Stimulated activated CD8-positive, alpha-beta memory T cell treated with anti-CD3 and anti-CD28 coated beads, Interleukin-4, amount 100 ng/mL, for 48 hours (primary cell): ENCODE measurements around the gene UBE2A.

Experiments used
- DNase-seq: peaks from one replicate; pipeline ENCODE4 v3.0.0-alpha.2; 2020

Gene UBE2A

DNA sequence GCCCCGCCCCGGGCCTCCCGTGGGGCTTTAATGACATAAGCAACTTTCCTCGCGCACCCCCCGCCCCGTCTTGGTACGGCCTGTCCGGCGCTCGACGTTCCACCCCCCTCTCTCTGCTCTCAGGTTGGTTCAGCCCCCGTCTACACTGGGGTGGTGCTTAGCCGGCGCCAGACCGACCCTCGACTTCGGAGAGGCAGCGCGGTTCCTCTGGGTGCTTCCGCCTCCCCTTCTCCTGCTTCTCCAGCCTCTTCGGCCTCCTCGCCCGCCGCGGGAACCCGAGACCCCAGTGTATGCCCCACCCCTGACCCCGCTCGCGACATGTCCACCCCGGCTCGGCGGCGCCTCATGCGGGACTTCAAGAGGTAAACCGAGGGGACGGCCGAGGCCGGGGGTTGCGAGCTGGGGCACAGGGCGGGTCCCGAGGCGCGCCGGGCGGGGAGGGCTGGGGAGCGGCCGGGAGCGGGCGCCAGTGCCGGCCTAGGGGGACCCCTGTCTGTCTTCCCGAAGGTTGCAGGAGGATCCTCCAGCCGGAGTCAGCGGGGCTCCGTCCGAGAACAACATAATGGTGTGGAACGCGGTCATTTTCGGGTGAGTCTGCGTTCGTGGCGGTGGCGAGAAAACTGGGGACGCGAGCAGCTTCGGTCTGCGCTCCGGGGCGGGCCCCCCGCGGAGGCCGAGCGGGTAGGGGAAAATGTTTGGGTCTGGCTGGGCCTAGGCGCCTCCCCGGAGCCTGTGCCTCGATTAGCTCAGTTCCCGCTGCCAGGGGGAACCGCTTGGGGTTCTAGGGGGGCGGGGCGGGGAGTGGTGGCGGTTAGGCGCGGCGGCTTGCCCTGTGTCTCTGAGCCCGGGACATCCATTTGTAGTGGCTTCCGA is at the start of gene UBE2A:
TSS of gene UBE2A (plus strand) at position 170 of the 873 bp plus-strand sequence. CDS start at position 319, 149 bp downstream.
- DNase-seq, result peak; percentile 91

- DNase-seq, result no peak
Measured at GRCh38 chrX:119529345-119530276, 44.8 kb upstream of the UBE2A start.

GRCh38 chrX:119537487-119537886 is 36.9 kb upstream of the UBE2A start:
- DNase-seq, result no peak

GRCh38 chrX:119539872-119540271 is 34.5 kb upstream of the UBE2A start:
- DNase-seq, result no peak

DNA sequence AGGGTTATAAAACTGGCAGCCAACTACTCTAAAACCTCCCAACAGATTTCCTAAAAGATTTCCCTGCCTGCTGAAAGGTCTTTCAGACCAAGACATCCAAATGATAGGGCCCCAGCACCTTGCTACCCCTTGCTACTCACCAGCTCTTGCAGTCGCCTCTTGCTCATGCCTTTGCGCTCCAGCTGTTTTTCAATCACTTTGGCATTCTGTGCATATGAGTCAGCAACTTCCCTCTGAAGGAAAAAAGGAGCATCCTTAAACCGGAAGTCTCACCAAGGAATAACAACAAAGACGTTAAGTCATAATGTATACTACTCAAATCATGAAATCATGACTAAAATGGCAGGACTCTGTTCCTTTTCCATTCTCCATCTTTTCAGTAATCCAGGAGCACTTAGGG is 33.2 kb upstream of the UBE2A start:
- DNase-seq, result no peak

DNA sequence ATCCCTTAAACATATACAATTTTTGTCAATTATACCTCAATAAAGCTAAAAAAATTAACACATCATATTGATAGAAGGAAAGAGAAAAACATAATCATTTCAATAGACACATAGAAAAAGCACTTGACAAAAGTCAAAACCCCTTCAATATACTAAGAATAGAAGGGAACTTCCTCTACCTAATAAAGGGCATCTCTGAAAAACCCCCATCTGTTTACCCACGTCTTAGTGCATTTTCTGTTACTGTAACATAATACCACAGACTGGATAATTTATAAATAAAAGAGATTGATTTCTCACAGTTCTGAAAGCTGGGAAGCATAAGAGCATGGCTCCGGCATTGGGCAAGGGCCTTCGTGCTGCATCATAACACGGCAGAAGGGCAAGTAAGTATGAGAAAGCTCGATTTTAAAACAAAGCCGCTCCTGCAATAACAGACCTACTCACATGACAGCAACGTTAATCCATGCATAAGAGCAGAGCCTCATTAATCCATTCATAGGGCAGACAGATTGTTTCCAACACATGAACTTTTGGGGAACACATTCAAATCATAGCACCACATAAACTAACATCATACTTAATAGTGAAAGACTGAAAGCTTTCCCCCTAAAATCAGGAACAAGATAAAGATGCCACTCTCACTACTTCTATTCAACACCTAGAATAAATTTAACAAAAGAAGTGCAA is 24.9 kb upstream of the UBE2A start:
- DNase-seq, result no peak

- no peak for DNase-seq
Measured at GRCh38 chrX:119552508-119552907, 21.9 kb upstream of the UBE2A start.

DNA sequence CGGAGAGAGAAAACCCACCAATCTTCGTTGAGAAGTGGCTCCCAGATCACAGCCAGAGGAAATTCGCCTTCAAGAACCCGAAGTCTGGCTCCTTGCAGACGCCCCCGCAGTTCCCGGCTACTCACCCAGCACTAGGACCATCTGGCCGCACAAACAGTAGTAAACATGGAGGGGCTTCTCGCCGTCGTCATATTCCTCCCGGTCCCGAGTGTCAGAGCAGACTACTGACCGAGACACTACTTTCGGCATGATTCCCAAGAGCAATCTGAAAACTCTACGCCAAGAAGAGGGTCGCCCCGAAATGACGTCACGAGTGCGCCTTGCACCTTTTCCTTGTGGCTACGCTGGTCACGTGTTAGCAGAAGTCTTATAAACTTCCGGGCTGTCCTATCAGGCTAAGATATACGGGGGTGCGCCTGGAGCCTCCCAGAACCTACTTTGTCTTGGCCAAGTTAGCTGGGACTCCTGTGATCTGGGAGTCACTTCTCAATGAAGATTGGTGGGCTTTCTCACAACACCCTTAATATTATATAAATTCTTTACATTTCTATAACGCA is 9.2 kb upstream of the UBE2A start, which contains the start of gene STEEP1:
TSS of gene STEEP1 (minus strand) at position 303 of the 557 bp plus-strand sequence. CDS start at position 249, 54 bp downstream.
- peak; percentile 91 for DNase-seq

DNA sequence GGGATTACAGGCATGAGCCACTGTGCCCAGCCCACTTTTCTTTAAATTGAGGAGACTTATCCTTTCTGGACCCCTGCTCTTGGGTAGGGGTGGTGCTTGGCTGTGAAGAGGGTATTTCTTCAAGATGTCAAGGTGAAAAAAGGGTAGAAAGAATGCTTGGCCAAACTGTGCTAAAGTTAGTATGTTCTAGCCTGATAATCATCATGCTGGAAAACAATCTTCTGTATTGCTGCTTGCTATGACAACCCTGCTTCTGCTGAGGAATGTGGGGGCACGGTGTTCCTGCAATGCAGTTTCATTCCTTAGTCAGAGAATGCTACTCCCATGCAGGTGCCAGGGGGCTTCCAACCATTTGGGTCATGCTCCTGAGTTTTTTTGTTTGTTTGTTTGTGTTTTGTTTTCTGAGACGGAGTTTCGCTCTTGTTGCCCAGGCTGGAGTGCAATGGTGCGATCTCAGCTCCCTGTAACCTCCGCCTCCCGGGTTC is 4.0 kb upstream of the UBE2A start:
- DNase-seq, result no peak

- DNase-seq, result no peak
Measured at GRCh38 chrX:119573222-119573621, 1.1 kb upstream of the UBE2A start.

GRCh38 chrX:119573840-119574393 is 446 bp upstream of the UBE2A start:
- DNase-seq, result no peak

GRCh38 chrX:119579414-119579813 is 5.1 kb downstream of the UBE2A start:
- no peak for DNase-seq

DNA sequence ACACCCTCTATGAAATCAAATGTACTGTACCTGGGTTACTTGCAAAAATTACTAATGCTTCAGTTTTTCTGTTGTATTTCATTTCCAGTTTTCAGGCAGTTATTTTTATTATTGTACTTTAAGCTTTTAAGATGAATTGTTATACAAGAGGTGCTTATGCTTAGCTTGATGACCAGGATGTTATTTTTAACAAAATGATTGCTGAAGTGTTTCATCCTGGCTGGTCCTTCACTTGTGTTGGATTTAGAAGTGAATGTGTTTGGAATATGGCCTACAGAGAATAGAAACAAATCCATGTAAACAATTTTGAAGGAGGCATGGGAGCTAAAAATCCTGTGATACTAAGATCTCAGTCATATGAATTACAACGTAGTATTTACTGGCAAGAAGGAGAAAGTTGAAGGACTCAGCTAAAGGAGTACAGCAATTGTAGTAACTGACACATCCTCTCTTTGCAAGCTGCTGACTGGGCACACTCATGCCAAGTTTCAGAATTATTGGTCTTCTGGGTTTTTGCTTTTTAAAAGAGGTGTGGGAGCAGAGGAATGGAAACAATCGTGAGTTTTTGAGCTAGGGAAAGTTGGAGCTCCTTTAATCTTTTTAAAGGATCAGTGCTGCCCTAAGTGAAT is 9.2 kb downstream of the UBE2A start:
- no peak for DNase-seq

DNA sequence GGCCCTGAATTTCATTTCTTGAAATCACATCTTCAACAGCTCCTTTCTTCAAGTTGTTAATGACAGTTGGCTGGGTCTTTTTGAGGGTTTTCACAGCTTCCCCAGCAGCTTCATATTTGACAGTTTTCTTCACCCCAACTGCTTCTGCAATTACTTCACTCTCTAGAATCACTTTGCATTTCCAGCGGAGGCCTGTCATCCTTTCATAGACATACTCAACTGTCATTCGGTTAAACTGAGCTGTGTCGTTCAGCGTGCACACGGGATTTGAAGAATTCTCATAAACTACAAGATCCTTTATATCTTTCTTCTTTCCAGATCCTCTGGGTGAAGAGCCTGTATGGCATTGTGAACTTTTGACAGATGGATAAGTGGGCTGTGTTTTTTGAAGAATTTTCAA is 15.4 kb downstream of the UBE2A start:
- DNase-seq, result no peak

DNA sequence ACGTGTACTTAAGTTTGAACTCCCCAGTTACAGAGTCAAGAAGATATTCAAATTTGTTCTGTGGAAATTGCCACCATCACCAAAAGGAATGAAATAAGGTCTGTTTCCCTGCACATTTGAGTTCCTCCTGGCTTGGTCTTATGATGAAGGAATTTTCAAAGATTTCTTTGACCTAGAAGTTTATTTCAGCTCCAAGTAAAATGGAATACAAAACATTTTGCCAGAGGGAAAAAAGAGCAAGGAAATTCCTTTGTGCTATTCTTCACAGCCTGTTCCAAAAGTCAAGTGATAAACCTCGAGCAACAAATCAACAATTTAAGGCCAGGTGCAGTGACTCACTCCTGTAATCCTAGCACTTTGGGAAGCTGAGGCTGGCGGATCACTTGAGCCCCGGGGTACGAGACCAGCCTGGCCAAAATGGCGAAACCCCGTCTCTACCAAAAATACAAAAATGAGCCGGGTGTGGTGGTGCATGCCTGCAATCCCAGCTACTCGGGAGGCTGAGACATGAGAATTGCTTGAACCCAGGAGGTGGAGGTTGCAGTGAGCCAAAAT is 28.4 kb downstream of the UBE2A start:
- no peak for DNase-seq

DNA sequence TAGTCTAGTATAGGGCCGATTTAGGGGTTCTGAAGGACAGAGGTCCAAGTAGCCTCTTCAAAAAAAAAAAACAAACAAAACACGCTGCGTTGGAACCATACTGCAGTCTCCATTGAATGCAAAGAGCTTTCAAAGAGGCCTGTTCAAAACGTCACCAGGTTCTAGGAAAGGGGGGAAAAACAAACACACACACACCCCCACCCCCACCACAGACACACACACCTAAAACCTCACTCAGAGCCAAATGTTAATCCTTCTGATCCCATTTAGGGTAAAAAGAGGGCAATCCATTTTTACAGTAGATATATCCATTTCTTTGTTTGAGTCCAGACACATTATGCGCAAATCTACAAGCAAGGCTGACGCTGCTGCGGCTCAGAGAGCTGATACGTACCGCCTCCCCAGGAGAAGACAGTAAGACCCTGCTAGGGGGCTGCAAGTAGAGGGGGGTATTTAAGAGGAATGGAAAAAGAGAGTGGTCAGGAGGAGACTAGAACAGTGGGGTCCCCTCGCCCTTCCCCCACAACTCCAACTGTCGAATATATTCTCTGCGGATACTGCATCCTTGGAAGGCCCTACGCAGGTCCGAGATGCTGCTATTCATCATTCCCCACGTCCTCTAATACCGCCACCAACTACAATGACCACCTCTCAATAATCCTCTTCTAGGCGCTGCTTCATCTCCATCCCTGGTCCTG is 30.6 kb downstream of the UBE2A start:
- DNase-seq, result no peak

DNA sequence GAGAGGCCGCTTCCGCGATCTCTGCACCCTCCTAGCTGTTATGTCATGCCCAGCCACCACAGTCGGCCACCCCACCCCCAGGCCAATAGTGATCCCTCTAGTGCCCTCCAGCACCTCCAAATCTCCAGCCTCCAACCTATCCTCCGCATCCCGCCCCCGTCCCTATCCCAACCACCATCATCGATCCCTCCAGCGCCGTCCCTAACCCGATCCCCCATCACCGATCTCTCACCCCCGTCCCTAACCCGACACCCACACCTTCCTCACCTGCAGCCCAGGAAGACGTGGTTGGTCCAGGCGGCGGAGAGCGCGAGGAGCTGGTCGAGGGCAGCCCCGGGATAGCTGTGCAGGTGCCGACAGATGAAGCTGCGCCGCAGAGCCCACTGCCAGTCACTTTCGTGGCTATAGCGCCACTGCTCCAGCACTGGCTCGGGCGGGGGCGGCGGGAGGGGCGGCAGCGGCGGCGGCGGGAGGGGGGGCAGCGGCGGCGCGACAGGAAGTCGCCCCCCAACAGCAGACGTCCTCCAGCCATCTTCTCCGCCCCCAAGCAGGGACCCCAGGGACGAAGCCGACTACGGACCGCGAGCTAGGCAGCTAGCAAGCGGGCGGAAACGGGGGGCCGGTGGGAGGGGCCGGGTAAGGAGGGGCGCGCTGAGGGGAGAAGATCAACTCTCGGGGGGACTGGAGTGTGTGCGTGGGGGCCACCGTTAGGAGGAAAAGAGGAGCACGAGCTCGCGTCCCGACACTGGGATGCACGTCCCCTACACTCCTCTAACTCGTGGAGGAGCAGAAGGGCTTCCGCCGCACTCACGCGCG is 31.3 kb downstream of the UBE2A start:
- DNase-seq, result peak; percentile 53

- peak; percentile 90 for DNase-seq
Measured at GRCh38 chrX:119606280-119607017, 32.1 kb downstream of the UBE2A start, which contains the start of gene NKRF. Gene NKRF, minus strand, starts transcription at chrX:119606424.

DNA sequence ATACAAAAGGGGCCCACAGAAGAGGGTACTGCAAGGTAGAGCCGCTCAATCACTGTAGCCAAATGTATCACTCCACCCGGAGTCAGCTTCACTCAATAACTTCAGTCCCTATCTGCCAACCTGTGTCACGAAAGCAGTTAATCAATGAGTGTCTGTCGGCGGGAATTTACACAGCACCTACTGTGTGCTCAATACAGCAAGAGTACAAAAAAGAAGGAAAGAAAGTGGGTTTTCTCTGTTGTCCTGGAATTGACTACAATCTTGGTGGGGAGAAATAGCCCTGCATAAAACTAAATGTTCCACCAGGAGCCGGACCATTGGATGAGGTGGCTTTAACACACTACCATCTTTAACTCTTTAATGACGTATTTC is 32.6 kb downstream of the UBE2A start:
- no peak for DNase-seq
